ENCODE results near the gene EBI3. TPM values are rescaled to one million over a fixed set of nuclear protein-coding genes. Genes with fewer than 3 reads are reported as not detected.
A peak's percentile ranks its signal among the peaks of the same experiment; 100 is the strongest.

The EBI3 gene
- total and polyA plus RNA-seq, 2 of the 13 experiments (the other 11 are each of a cell fraction or from before 2014, with no cell fraction given) = 3.4 TPM; not detected in 1

GRCh38 chr19:4199699-4200293 lies 29.5 kb upstream of the EBI3 start (continued):
- TF ChIP-seq EED (CRISPR knock-in tag; IDR thresholded peaks at IDR 0.05) = peak; percentile 20; the same call in 1 of the 2 replicates
- peak; percentile 18; the same call in 1 of the 2 replicates for TF ChIP-seq TFAP4 (IDR thresholded peaks at IDR 0.05; ENCODE audit: borderline replicate concordance, low read depth)
- TF ChIP-seq ZFP62 (CRISPR knock-in tag; IDR thresholded peaks at IDR 0.05) = no peak
- peak; percentile 74; the same call in 1 of the 2 replicates for TF ChIP-seq HNRNPL (IDR thresholded peaks at IDR 0.05; ENCODE audit: low read depth, low read length)
- TF ChIP-seq CTCF (CRISPR knock-in tag; IDR thresholded peaks at IDR 0.05) = peak; percentile 63
- peak; percentile 14; the same call in 1 of the 2 replicates for TF ChIP-seq GABPB1 (CRISPR knock-in tag; IDR thresholded peaks at IDR 0.05)
- peak; percentile 45; the same call in 1 of the 2 replicates for TF ChIP-seq ZNF687 (CRISPR knock-in tag; IDR thresholded peaks at IDR 0.05)
